ENCODE measurements around the gene ADGRL2.

DNA sequence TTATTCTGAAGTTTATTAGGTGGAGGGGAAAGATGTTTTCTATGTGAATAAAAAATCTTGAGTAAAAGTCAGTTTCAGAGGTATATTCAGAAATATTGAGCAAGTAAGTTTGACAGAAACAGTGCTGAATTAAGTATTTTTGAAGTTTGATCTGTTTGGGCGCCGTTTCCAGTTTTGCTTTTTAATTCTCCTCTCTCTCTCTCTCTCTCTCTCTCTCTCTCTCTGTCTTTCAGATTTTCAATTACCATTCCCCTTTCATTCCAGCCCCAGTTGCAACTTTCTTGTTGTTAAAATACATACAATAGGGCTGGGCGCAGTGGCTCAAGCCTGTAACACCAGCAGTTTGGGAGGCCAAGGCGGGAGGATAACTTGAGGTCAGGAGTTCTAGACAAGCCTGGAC lies 24.0 kb downstream of the ADGRL2 start:
- TF ChIP-seq, protein P1, sequence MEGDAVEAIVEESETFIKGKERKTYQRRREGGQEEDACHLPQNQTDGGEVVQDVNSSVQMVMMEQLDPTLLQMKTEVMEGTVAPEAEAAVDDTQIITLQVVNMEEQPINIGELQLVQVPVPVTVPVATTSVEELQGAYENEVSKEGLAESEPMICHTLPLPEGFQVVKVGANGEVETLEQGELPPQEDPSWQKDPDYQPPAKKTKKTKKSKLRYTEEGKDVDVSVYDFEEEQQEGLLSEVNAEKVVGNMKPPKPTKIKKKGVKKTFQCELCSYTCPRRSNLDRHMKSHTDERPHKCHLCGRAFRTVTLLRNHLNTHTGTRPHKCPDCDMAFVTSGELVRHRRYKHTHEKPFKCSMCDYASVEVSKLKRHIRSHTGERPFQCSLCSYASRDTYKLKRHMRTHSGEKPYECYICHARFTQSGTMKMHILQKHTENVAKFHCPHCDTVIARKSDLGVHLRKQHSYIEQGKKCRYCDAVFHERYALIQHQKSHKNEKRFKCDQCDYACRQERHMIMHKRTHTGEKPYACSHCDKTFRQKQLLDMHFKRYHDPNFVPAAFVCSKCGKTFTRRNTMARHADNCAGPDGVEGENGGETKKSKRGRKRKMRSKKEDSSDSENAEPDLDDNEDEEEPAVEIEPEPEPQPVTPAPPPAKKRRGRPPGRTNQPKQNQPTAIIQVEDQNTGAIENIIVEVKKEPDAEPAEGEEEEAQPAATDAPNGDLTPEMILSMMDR (IDR thresholded peaks at IDR 0.05): no peak
- no peak for TF ChIP-seq POLR2A (IDR thresholded peaks at IDR 0.05)
